Lower leg skin (tissue), 3 donors: ENCODE data around the gene SLC29A3.

Experiments
- POLR2A ChIP-seq, 2 donors: fragments of 450-650 bp; IDR thresholded peaks; one replicate each; pipeline ENCODE4 v1.6.1; 2016 to 2017; ENCODE audit warnings: antibody characterized with exemption in 2 of 2, mild to moderate bottlenecking in 1 of 2, moderate library complexity in 1 of 2
- TF ChIP-seq, protein P1 (sequence below), 3 donors: fragments of 450-650 bp; IDR thresholded peaks; one replicate each; pipeline ENCODE4 v1.5.1; 2016; ENCODE audit warnings: antibody characterized with exemption in 3 of 3, mild to moderate bottlenecking in 3 of 3, moderate library complexity in 2 of 3

DNA sequence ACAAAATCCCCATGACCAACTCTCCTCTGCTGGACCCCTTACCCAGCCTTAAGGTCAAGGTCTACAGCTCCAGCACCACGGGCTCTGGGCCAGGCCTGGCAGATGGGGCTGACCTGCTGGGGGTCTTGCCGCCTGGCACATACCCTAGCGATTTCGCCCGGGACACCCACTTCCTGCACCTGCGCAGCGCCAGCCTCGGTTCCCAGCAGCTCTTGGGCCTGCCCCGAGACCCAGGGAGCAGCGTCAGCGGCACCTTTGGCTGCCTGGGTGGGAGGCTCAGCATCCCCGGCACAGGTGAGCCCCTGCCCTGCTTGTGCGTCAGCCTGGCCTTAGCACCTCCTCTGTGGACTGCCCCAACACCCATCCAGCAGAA lies 27.5 kb upstream of the SLC29A3 start:
- TF ChIP-seq POLR2A (IDR thresholded peaks at IDR 0.05): no peak
- TF ChIP-seq, protein P1, sequence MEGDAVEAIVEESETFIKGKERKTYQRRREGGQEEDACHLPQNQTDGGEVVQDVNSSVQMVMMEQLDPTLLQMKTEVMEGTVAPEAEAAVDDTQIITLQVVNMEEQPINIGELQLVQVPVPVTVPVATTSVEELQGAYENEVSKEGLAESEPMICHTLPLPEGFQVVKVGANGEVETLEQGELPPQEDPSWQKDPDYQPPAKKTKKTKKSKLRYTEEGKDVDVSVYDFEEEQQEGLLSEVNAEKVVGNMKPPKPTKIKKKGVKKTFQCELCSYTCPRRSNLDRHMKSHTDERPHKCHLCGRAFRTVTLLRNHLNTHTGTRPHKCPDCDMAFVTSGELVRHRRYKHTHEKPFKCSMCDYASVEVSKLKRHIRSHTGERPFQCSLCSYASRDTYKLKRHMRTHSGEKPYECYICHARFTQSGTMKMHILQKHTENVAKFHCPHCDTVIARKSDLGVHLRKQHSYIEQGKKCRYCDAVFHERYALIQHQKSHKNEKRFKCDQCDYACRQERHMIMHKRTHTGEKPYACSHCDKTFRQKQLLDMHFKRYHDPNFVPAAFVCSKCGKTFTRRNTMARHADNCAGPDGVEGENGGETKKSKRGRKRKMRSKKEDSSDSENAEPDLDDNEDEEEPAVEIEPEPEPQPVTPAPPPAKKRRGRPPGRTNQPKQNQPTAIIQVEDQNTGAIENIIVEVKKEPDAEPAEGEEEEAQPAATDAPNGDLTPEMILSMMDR (IDR thresholded peaks at IDR 0.05): no peak
